HepG2 (cell line): ENCODE measurements around the gene ALOX15. TPM values are rescaled to one million over a fixed set of nuclear protein-coding genes. Genes with fewer than 3 reads are reported as not detected.

Source experiments
- ATAC-seq: fragments of 200-7000 bp; cut with Tn5 transposase; 3 replicates; pipeline ENCODE4 v1.9.1; 2020; ENCODE audit warnings: mild to moderate bottlenecking, moderate library complexity
- BruUV-seq: library from RNA; stranded (reverse); fragments of 400-500 nt; replicated peaks from 2 replicates; lab custom pipeline; 2021; lab: Mats Ljungman, UMichigan
- CTCF ChIA-PET: fragments of 300-600 bp; formaldehyde crosslinking; extraction: SDS; loops from one replicate; lab custom pipeline; 2021; ENCODE audit warnings: low total read pairs, inconsistent platforms, low intra/inter-chr PET ratio; lab: Yijun Ruan, JAX
- POLR2A ChIA-PET: fragments of 350-600 bp; sonication (Branson Sonifier 250); formaldehyde crosslinking; loops from one replicate; lab custom pipeline; 2020; ENCODE audit warnings: antibody characterized with exemption, inconsistent platforms; lab: Yijun Ruan, JAX
- DNase-seq: peaks from one replicate; pipeline ENCODE4 v3.0.0-alpha.2; 2015; ENCODE audit warnings: low spot score
- FAIRE-seq: peaks from 3 replicates; lab custom pipeline; 2011; peaks lifted over from hg19 to GRCh38; lab: Jason Lieb, UNC
- H2AFZ ChIP-seq: one replicate; pipeline ENCODE4 v1.6.1; 2011; ENCODE audit warnings: low read length, inconsistent platforms
- H3K27ac ChIP-seq: fragments of 300-600 bp; 3 replicates; pipeline ENCODE4 v1.8.0; 2011; ENCODE audit warnings: mixed run types, mild to moderate bottlenecking, mixed read lengths, low read length, inconsistent platforms; ENCODE audit not compliant: insufficient read depth; ENCODE audit errors: extremely low read length
- H3K27me3 ChIP-seq, 2 experiments: fragments of 200-600 bp in 1 of 2; 2 replicates in 1 of 2; 3 replicates in 1 of 2; pipeline versions ENCODE4 v1.6.0 to v1.8.0; 2011; ENCODE audit warnings: low read length in 2 of 2, mild to moderate bottlenecking in 2 of 2, moderate library complexity in 2 of 2, inconsistent platforms in 1 of 2; ENCODE audit not compliant: insufficient read depth in 2 of 2, control insufficient read depth in 1 of 2
- H3K36me3 ChIP-seq, 2 experiments: fragments of 200-600 bp in 1 of 2; replicated peaks in 1 of 2; 2 replicates in 1 of 2; 3 replicates in 1 of 2; pipeline versions ENCODE4 v1.5.1 to v1.8.0; 2011; ENCODE audit warnings: low read length in 2 of 2, inconsistent platforms in 1 of 2; ENCODE audit not compliant: insufficient read depth in 2 of 2, control insufficient read depth in 1 of 2
- H3K4me1 ChIP-seq: 2 replicates; pipeline ENCODE4 v1.5.1; 2012; ENCODE audit warnings: low read length, inconsistent platforms; ENCODE audit not compliant: insufficient read depth
- H3K4me2 ChIP-seq: 2 replicates; pipeline ENCODE4 v1.6.0; 2011; ENCODE audit warnings: low read depth, low read length, inconsistent platforms
- H3K4me3 ChIP-seq, 3 experiments: fragments of 200-600 bp in 1 of 3; sonication (generic), shearing (Covaris generic) in 1 of 3; replicated peaks in 1 of 3; 2 replicates each; pipeline ENCODE4 v1.5.1; 2011 to 2016; ENCODE audit warnings: low read length in 3 of 3, inconsistent platforms in 2 of 3, low read depth in 2 of 3, mild to moderate bottlenecking in 2 of 3, control low read depth in 1 of 3, mixed read lengths in 1 of 3; ENCODE audit not compliant: insufficient read depth in 1 of 3
- H3K79me2 ChIP-seq: one replicate; pipeline ENCODE4 v1.6.1; 2011; ENCODE audit warnings: low read length, inconsistent platforms; ENCODE audit not compliant: insufficient read depth
- H3K9ac ChIP-seq: 2 replicates; pipeline ENCODE4 v1.6.0; 2011; ENCODE audit warnings: mild to moderate bottlenecking, low read depth, low read length, inconsistent platforms; ENCODE audit not compliant: insufficient read depth
- H3K9me3 ChIP-seq: 2 replicates; pipeline ENCODE4 v1.5.1; 2012; ENCODE audit warnings: mild to moderate bottlenecking, low read length
- H4K20me1 ChIP-seq: 2 replicates; pipeline ENCODE4 v1.6.0; 2011; ENCODE audit warnings: inconsistent platforms, mild to moderate bottlenecking, low read length, moderate library complexity; ENCODE audit not compliant: insufficient read depth
- ARID3A ChIP-seq: IDR thresholded peaks from 2 replicates; pipeline ENCODE4 v1.6.1; 2012; ENCODE audit warnings: low read depth, low read length, improper control_type of control experiment
- ATRX ChIP-seq: sonication (generic); formaldehyde crosslinking; IDR thresholded peaks from 2 replicates; pipeline ENCODE4 v1.4.0; 2020; ENCODE audit warnings: missing genetic modification reagents, borderline replicate concordance
- BORCS8-MEF2B ChIP-seq: sonication (generic); formaldehyde crosslinking; IDR thresholded peaks from 2 replicates; pipeline ENCODE4 v1.8.0; 2022; ENCODE audit warnings: mild to moderate bottlenecking, missing genetic modification reagents
- CCDC6 ChIP-seq: sonication (generic); formaldehyde crosslinking; IDR thresholded peaks from 2 replicates; pipeline ENCODE4 v1.8.1; 2022; ENCODE audit warnings: mild to moderate bottlenecking, missing genetic modification reagents, moderate library complexity
- CHD4 ChIP-seq: fragments of 200-600 bp; sonication (generic); IDR thresholded peaks from 2 replicates; pipeline ENCODE4 v1.7.0; 2017; ENCODE audit warnings: mild to moderate bottlenecking, low read length, borderline replicate concordance
- DR1 ChIP-seq: sonication (generic); formaldehyde crosslinking; IDR thresholded peaks from 2 replicates; pipeline ENCODE4 v1.8.0; 2021; ENCODE audit warnings: mild to moderate bottlenecking, missing genetic modification reagents, inconsistent platforms
- ZNF737 ChIP-seq: sonication (generic); formaldehyde crosslinking; IDR thresholded peaks from 2 replicates; pipeline ENCODE4 v1.5.0; 2020; ENCODE audit warnings: missing genetic modification reagents, mild to moderate bottlenecking, borderline replicate concordance
- ZNF773 ChIP-seq: sonication (generic); formaldehyde crosslinking; IDR thresholded peaks from 2 replicates; pipeline ENCODE4 v1.4.0; 2020; ENCODE audit warnings: missing genetic modification reagents, borderline replicate concordance
- ZNF780A ChIP-seq: sonication (generic); formaldehyde crosslinking; IDR thresholded peaks from 2 replicates; pipeline ENCODE4 v1.8.0; 2022; ENCODE audit warnings: mild to moderate bottlenecking, missing genetic modification reagents, moderate library complexity
- WGBS: methylation state at CpG from one replicate; pipeline ENCODE4 v1.1.6; 2017; ENCODE audit warnings: low lambda C conversion rate; 5-methylcytosine and 5-hydroxymethylcytosine counted together
- in situ Hi-C: cut with HindIII; loops from 2 replicates; pipeline ENCODE4 v1.10.0; 2017; ENCODE audit warnings: low pct_unique_long_range_greater_than_20kb; ENCODE audit not compliant: extremely low pct_ligation_motif_present
- intact Hi-C: fragments of 100-400 bp; cut with micrococcal nuclease; formaldehyde crosslinking; loops from one replicate; pipeline ENCODE4 v1.10.0; 2022; ENCODE audit not compliant: unreplicated experiment
- polyA plus RNA-seq, 8 experiments: library from polyadenylated mRNA; depleted of rRNA in 3 of 8; stranded (reverse) in 7 of 8; unstranded in 1 of 8; fragments of >200 nt; fragmentation: Illumina TruSeq in 4 of 8; extraction: Trizol in 4 of 8; gene quantifications; 2 replicates each; pipeline versions ENCODE4 v1.2.1 to v1.2.3, GENCODE V29; 2011 to 2016; ENCODE audit warnings: low read depth in 4 of 8, missing spikeins in 1 of 8, mixed read lengths in 1 of 8; ENCODE audit not compliant: insufficient read depth in 1 of 8
- total RNA-seq, 5 experiments: library from RNA; depleted of rRNA; stranded (reverse); fragments of >200 nt; fragmentation: Illumina TruSeq; extraction: Trizol; gene quantifications; 2 replicates each; pipeline ENCODE4 v1.2.3, GENCODE V29; 2016; ENCODE audit warnings: low read depth in 1 of 5

ALOX15 gene
- total and polyA plus RNA-seq, 2 of the 13 experiments (the other 11 are each of a cell fraction or from before 2014, with no cell fraction given), result 0.04 TPM; not detected in 1

DNA sequence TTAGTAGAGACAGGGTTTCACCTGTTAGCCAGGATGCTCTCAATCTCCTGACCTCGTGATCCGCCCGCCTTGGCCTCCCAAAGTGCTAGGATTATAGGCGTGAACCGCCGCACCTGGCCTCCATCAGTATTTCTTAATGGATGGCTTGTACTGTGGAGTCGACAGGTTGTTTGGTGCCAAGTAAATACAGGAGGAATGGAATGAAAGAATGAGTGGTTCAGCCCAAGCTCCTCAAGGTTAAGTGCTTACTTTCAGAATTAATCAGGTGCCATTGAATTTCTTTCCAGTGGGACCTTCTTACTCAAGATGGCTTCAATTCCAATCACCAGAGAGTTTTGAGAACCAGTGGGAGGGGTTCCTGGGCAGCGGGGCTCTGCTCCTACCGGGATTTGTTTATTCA lies 25.0 kb downstream of the ALOX15 start (continued):
- TF ChIP-seq ARID3A, result no peak
- TF ChIP-seq CCDC6 (CRISPR knock-in tag), result no peak
- TF ChIP-seq ZNF737, result no peak
- TF ChIP-seq ZNF780A (CRISPR knock-in tag), result no peak

GRCh38 chr17:4610656-4611055 lies 30.8 kb downstream of the ALOX15 start:
- in situ Hi-C loops, result no loop called here
- H3K79me2 ChIP-seq, result no peaks in the 10 kb centered on the region
- CTCF ChIA-PET, result no interaction called here

More at GRCh38 chr17:4610656-4611055, 30.8 kb downstream of the ALOX15 start:
- Histone ChIP-seq H3K4me1 (peaks cover 50% of the 10 kb centered on the region), H3K27me3 (no peaks in the 10 kb centered on the region), H4K20me1 (no peaks in the 10 kb centered on the region)
- TF ChIP-seq CHD4 (no peak), ZNF773 (CRISPR knock-in tag) (no peak), DR1 (CRISPR knock-in tag) (no peak), BORCS8-MEF2B (no peak), ATRX (no peak)
- TF ChIP-seq, all 625 proteins: peak for 0
- no TSS peak for BruUV-seq
- POLR2A ChIA-PET, result no interaction called here
- H2AFZ ChIP-seq, result no peak overlapping the region
- H3K9ac ChIP-seq, result no peak overlapping the region
- H3K9me3 ChIP-seq, result no peaks in the 10 kb centered on the region
- DNase-seq (no peak), ATAC-seq (peak; percentile 47; the same call in 2 of the 3 replicates), FAIRE-seq (no peak)
- intact Hi-C loops, result no loop called here
- H3K4me3 ChIP-seq, result 0 out of 6 replicates have a peak overlapping the region, but pooled peaks of 1 of the 3 experiments have one; percentile 0
- peak overlapping the region; percentile 59 for H3K4me2 ChIP-seq
- no peaks in the 10 kb centered on the region for H3K36me3 ChIP-seq
- H3K27ac ChIP-seq, result no peak overlapping the region
- WGBS, result 10% methylated on average over 5 of the region's 6 CpGs
